ENCODE data around the gene ZSCAN22.

GRCh38 chr19:58335630-58336029 lies 8.8 kb downstream of the ZSCAN22 start:
- TF ChIP-seq CTCF (conservative IDR thresholded peaks at IDR 0.05): no peak
- TF ChIP-seq ZFX (IDR thresholded peaks at IDR 0.05): no peak
